ENCODE data around the gene CISD3.

Gene CISD3

GRCh38 chr17:38745545-38745944 is 15.4 kb downstream of the CISD3 start:
- no peak for TF ChIP-seq CTCF (conservative IDR thresholded peaks at IDR 0.05; ENCODE audit: control insufficient read depth, insufficient read depth, low read depth, low read length)
- H3K4me3 ChIP-seq (ENCODE audit: control insufficient read depth, low read depth, low read length), result no peak overlapping the region
- no peak for DNase-seq (ENCODE audit: low read depth)

- TF ChIP-seq CTCF (conservative IDR thresholded peaks at IDR 0.05; ENCODE audit: control insufficient read depth, insufficient read depth, low read depth, low read length), result no peak
- DNase-seq (ENCODE audit: low read depth), result no peak
- peak overlapping the region; percentile 84 for H3K4me3 ChIP-seq (ENCODE audit: control insufficient read depth, low read depth, low read length)
Measured at GRCh38 chr17:38746004-38746848, 16.1 kb downstream of the CISD3 start.

GRCh38 chr17:38746849-38747462 is 16.8 kb downstream of the CISD3 start:
- TF ChIP-seq CTCF (conservative IDR thresholded peaks at IDR 0.05; ENCODE audit: control insufficient read depth, insufficient read depth, low read depth, low read length), result no peak
- peak overlapping the region; percentile 84 for H3K4me3 ChIP-seq (ENCODE audit: control insufficient read depth, low read depth, low read length)
- DNase-seq (ENCODE audit: low read depth), result no peak

- H3K4me3 ChIP-seq (ENCODE audit: control insufficient read depth, low read depth, low read length), result peak overlapping the region; percentile 84
- TF ChIP-seq CTCF (conservative IDR thresholded peaks at IDR 0.05; ENCODE audit: control insufficient read depth, insufficient read depth, low read depth, low read length), result no peak
- DNase-seq (ENCODE audit: low read depth), result no peak
Measured at GRCh38 chr17:38747463-38748148, 17.5 kb downstream of the CISD3 start.

GRCh38 chr17:38748149-38748891 is 18.2 kb downstream of the CISD3 start, which contains the start of gene PCGF2:
Gene PCGF2, minus strand, starts transcription at chr17:38748336. Its CDS starts 7,934 bp downstream, at chr17:38740402.
- TF ChIP-seq CTCF (conservative IDR thresholded peaks at IDR 0.05; ENCODE audit: control insufficient read depth, insufficient read depth, low read depth, low read length), result no peak
- H3K4me3 ChIP-seq (ENCODE audit: control insufficient read depth, low read depth, low read length), result peak within 1 kb of the TSS; percentile 84
- peak; percentile 84 for DNase-seq (ENCODE audit: low read depth)

GRCh38 chr17:38748892-38749222 is 18.7 kb downstream of the CISD3 start:
- H3K4me3 ChIP-seq (ENCODE audit: control insufficient read depth, low read depth, low read length), result peak overlapping the region; percentile 84
- DNase-seq (ENCODE audit: low read depth), result no peak
- TF ChIP-seq CTCF (conservative IDR thresholded peaks at IDR 0.05; ENCODE audit: control insufficient read depth, insufficient read depth, low read depth, low read length), result no peak

All from fibroblast of mammary gland (primary cell).